ENCODE measurements around the gene KRTAP13-2. TPM values are rescaled to one million over a fixed set of nuclear protein-coding genes. Genes with fewer than 3 reads are reported as not detected.

Gene KRTAP13-2
- total and polyA plus RNA-seq, 2 donors from 2014 or later, result not detected

- no peak within 1 kb of the TSS for H3K4me3 ChIP-seq (ENCODE audit: low read length in 3 of 3)
- no peaks in the 10 kb centered on the region for H3K4me1 ChIP-seq (ENCODE audit: control insufficient read depth in 2 of 3, insufficient read depth in 2 of 3, low read depth in 1 of 3, low read length in 3 of 3)
- H3K27ac ChIP-seq (ENCODE audit: low read depth in 2 of 2, low read length in 2 of 2), result no peak within 1 kb of the TSS
- no peaks in the 10 kb centered on the region for H3K27me3 ChIP-seq (ENCODE audit: control insufficient read depth, insufficient read depth, low read length)
- no peaks in the 10 kb centered on the region for H3K36me3 ChIP-seq (ENCODE audit: control insufficient read depth in 2 of 3, insufficient read depth in 3 of 3, low read length in 3 of 3)
- DNase-seq, result no peak
- TF ChIP-seq, protein P1, sequence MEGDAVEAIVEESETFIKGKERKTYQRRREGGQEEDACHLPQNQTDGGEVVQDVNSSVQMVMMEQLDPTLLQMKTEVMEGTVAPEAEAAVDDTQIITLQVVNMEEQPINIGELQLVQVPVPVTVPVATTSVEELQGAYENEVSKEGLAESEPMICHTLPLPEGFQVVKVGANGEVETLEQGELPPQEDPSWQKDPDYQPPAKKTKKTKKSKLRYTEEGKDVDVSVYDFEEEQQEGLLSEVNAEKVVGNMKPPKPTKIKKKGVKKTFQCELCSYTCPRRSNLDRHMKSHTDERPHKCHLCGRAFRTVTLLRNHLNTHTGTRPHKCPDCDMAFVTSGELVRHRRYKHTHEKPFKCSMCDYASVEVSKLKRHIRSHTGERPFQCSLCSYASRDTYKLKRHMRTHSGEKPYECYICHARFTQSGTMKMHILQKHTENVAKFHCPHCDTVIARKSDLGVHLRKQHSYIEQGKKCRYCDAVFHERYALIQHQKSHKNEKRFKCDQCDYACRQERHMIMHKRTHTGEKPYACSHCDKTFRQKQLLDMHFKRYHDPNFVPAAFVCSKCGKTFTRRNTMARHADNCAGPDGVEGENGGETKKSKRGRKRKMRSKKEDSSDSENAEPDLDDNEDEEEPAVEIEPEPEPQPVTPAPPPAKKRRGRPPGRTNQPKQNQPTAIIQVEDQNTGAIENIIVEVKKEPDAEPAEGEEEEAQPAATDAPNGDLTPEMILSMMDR (IDR thresholded peaks at IDR 0.05; ENCODE audit: borderline replicate concordance, extremely low read depth, insufficient read depth), result no peak
- intact Hi-C loops (cut with DNase I), result no loop called here
- peaks cover 0 to under 1% (median 0%) of the 10 kb centered on the region in 3 donors for H3K9me3 ChIP-seq (ENCODE audit: control insufficient read depth in 2 of 3, insufficient read depth in 1 of 3, low read length in 3 of 3)
- H3K9ac ChIP-seq (ENCODE audit: low read length in 3 of 3), result no peak within 1 kb of the TSS
- FAIRE-seq, result no peak
Measured at GRCh38 chr21:30395731-30396130, 23.7 kb upstream of the KRTAP13-2 start, which contains the start of gene KRTAP13-1. Gene KRTAP13-1, plus strand, starts transcription at chr21:30396031. Its CDS starts 56 bp downstream, at chr21:30396087.

- no peaks in the 10 kb centered on the region for H3K36me3 ChIP-seq (ENCODE audit: control insufficient read depth in 2 of 3, insufficient read depth in 3 of 3, low read length in 3 of 3)
- H3K27me3 ChIP-seq (ENCODE audit: control insufficient read depth, insufficient read depth, low read length), result no peaks in the 10 kb centered on the region
- intact Hi-C loops (cut with DNase I), result no loop called here
- TF ChIP-seq, protein P1 (IDR thresholded peaks at IDR 0.05; ENCODE audit: borderline replicate concordance, extremely low read depth, insufficient read depth), result no peak
- DNase-seq, result no peak
- no peak overlapping the region for H3K9ac ChIP-seq (ENCODE audit: low read length in 3 of 3)
- H3K4me3 ChIP-seq (ENCODE audit: low read length in 3 of 3), result no peak overlapping the region
- H3K4me1 ChIP-seq (ENCODE audit: control insufficient read depth in 2 of 3, insufficient read depth in 2 of 3, low read depth in 1 of 3, low read length in 3 of 3), result no peaks in the 10 kb centered on the region
- FAIRE-seq, result no peak
- peaks cover 0 to 4% (median 0%) of the 10 kb centered on the region in 3 donors for H3K9me3 ChIP-seq (ENCODE audit: control insufficient read depth in 2 of 3, insufficient read depth in 1 of 3, low read length in 3 of 3)
- no peak overlapping the region for H3K27ac ChIP-seq (ENCODE audit: low read depth in 2 of 2, low read length in 2 of 2)
Measured at GRCh38 chr21:30391492-30392025, 19.5 kb upstream of the KRTAP13-2 start.

DNA sequence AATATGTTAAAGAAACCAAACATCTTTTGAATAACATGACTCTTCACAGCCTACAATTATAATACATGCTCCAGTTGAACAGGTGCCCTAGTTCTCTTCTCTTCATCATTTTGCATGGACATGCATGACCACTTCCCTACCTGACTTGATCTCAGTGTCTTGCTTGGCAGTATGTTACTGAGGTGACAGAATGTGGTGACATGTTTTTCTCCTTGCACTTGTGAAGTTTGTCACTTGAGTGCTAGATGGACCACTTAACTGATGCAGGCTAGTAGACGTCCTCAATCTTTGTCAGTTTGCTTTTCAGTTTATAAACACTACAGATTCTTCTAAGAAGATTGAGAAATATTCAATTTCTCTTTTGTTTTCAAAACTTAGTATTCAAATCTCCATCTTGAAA lies 10.1 kb upstream of the KRTAP13-2 start:
- Histone ChIP-seq H3K9me3 (ENCODE audit: control insufficient read depth in 2 of 3, insufficient read depth in 1 of 3, low read length in 3 of 3) (no peaks in the 10 kb centered on the region), H3K4me3 (ENCODE audit: low read length in 3 of 3) (no peak overlapping the region), H3K27ac (ENCODE audit: low read depth in 2 of 2, low read length in 2 of 2) (no peak overlapping the region), H3K36me3 (ENCODE audit: control insufficient read depth in 2 of 3, insufficient read depth in 3 of 3, low read length in 3 of 3) (no peaks in the 10 kb centered on the region), H3K4me1 (ENCODE audit: control insufficient read depth in 2 of 3, insufficient read depth in 2 of 3, low read depth in 1 of 3, low read length in 3 of 3) (no peaks in the 10 kb centered on the region), H3K27me3 (ENCODE audit: control insufficient read depth, insufficient read depth, low read length) (no peaks in the 10 kb centered on the region), H3K9ac (ENCODE audit: low read length in 3 of 3) (no peak overlapping the region)
- TF ChIP-seq, protein P1 (IDR thresholded peaks at IDR 0.05; ENCODE audit: borderline replicate concordance, extremely low read depth, insufficient read depth), result no peak
- FAIRE-seq, result no peak
- intact Hi-C loops (cut with DNase I), result no loop called here
- DNase-seq, result no peak

DNA sequence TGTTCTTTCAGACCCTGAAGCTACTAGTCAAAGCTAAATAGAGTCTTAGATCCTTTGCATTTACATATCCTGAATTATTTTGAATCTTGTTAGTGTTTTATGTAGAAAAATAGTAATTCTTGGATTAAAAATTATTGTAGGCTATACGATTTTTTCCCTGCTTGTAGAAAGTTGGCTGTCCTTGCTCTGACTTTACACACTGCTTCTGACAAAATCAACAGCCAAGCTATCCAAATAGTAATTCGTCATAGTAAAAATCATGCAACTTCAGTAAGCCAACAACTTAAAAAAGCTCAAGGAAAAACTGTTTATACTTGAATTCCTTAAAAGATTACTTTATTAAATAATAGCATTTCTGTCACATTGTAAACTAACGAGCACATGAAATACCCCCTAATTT lies 16.2 kb downstream of the KRTAP13-2 start:
- TF ChIP-seq, protein P1 (IDR thresholded peaks at IDR 0.05; ENCODE audit: borderline replicate concordance, extremely low read depth, insufficient read depth), result no peak
- FAIRE-seq (no peak), DNase-seq (no peak)
- Histone ChIP-seq H3K9ac (ENCODE audit: low read length in 3 of 3) (no peak overlapping the region), H3K27ac (ENCODE audit: low read depth in 2 of 2, low read length in 2 of 2) (no peak overlapping the region), H3K36me3 (ENCODE audit: control insufficient read depth in 2 of 3, insufficient read depth in 3 of 3, low read length in 3 of 3) (no peaks in the 10 kb centered on the region), H3K4me1 (ENCODE audit: control insufficient read depth in 2 of 3, insufficient read depth in 2 of 3, low read depth in 1 of 3, low read length in 3 of 3) (no peaks in the 10 kb centered on the region), H3K4me3 (ENCODE audit: low read length in 3 of 3) (no peak overlapping the region), H3K27me3 (ENCODE audit: control insufficient read depth, insufficient read depth, low read length) (no peaks in the 10 kb centered on the region), H3K9me3 (ENCODE audit: control insufficient read depth in 2 of 3, insufficient read depth in 1 of 3, low read length in 3 of 3) (no peaks in the 10 kb centered on the region)
- intact Hi-C loops (cut with DNase I), result no loop called here

Measured in kidney (tissue), 14 donors.